ENCODE data around the gene FAAP20.

- TF ChIP-seq CTCF (conservative IDR thresholded peaks at IDR 0.05; ENCODE audit: low read depth, low read length) (no peak), EZH2phosphoT487 (IDR thresholded peaks at IDR 0.05; ENCODE audit: borderline replicate concordance, low read length) (no peak), EZH2 (IDR thresholded peaks at IDR 0.05; ENCODE audit: low read length, unreplicated experiment) (no peak)
These were observed 30.3 kb upstream of the FAAP20 start for GRCh38 chr1:2224631-2225428.

Measured in PC-3 (cell line).